Stimulated activated naive CD4-positive, alpha-beta T cell (primary cell): ENCODE data around the gene ANAPC1.
"Not testable (repeated sequence)": the region's sequence is repeated elsewhere in the genome, so short reads cannot be mapped to it uniquely, and the experiment has no call there.

Experiments
- DNase-seq, 6 experiments: peaks; one replicate each; lab custom pipeline; 2025; lab: John Stamatoyannopoulos, UW

The ANAPC1 gene

GRCh38 chr2:111790633-111791032, 93.4 kb downstream of the ANAPC1 start:
- not testable (repeated sequence) for DNase-seq

- not testable (repeated sequence) for DNase-seq
Observed at GRCh38 chr2:111784081-111784480, 99.9 kb downstream of the ANAPC1 start.

- DNase-seq: not testable (repeated sequence)
Observed at GRCh38 chr2:111782195-111782594, 101.8 kb downstream of the ANAPC1 start.

GRCh38 chr2:111781443-111782094, 102.4 kb downstream of the ANAPC1 start:
- DNase-seq: not testable (repeated sequence)

GRCh38 chr2:111777155-111777554, 106.8 kb downstream of the ANAPC1 start:
- not testable (repeated sequence) for DNase-seq

GRCh38 chr2:111776296-111776695, 107.7 kb downstream of the ANAPC1 start:
- DNase-seq: not testable (repeated sequence)

GRCh38 chr2:111772180-111772579, 111.8 kb downstream of the ANAPC1 start:
- not testable (repeated sequence) for DNase-seq

GRCh38 chr2:111770916-111771658, 112.9 kb downstream of the ANAPC1 start:
- not testable (repeated sequence) for DNase-seq

- DNase-seq: not testable (repeated sequence)
Observed at GRCh38 chr2:111768266-111769190, 115.5 kb downstream of the ANAPC1 start.

- DNase-seq: not testable (repeated sequence)
Observed at GRCh38 chr2:111767087-111767486, 116.9 kb downstream of the ANAPC1 start.

- not testable (repeated sequence) for DNase-seq
Observed at GRCh38 chr2:111766295-111766694, 117.7 kb downstream of the ANAPC1 start.

- DNase-seq: not testable (repeated sequence)
Observed at GRCh38 chr2:111764151-111764550, 119.8 kb downstream of the ANAPC1 start.

- DNase-seq: not testable (repeated sequence)
Observed at GRCh38 chr2:111760697-111761284, 123.2 kb downstream of the ANAPC1 start.

- not testable (repeated sequence) for DNase-seq
Observed at GRCh38 chr2:111752533-111752932, 131.5 kb downstream of the ANAPC1 start.

GRCh38 chr2:111750641-111751040, 133.4 kb downstream of the ANAPC1 start:
- DNase-seq: not testable (repeated sequence)

- not testable (repeated sequence) for DNase-seq
Observed at GRCh38 chr2:111748429-111748828, 135.6 kb downstream of the ANAPC1 start.

- DNase-seq: not testable (repeated sequence)
Observed at GRCh38 chr2:111747410-111748115, 136.4 kb downstream of the ANAPC1 start.

- not testable (repeated sequence) for DNase-seq
Observed at GRCh38 chr2:111744751-111745150, 139.2 kb downstream of the ANAPC1 start.

GRCh38 chr2:111741517-111741916, 142.5 kb downstream of the ANAPC1 start:
- not testable (repeated sequence) for DNase-seq

GRCh38 chr2:111735838-111736721, 147.9 kb downstream of the ANAPC1 start:
- peak in 3 of 6 experiments; percentile 4 to 56 (median 13) for DNase-seq
